Tibial artery (tissue), 4 donors: ENCODE results near the gene RAB11FIP4.

Source experiments
- DNase-seq, 2 donors: peaks; one replicate each; pipeline ENCODE4 v3.0.0-alpha.2; 2019
- H3K27ac ChIP-seq, 2 donors: fragments of 200-600 bp; sonication (generic) in 1 of 2; 1 replicate in 1 of 2; 2 replicates in 1 of 2; pipeline ENCODE4 v1.5.1; 2018 to 2019; ENCODE audit warnings: mild to moderate bottlenecking in 1 of 2
- H3K27me3 ChIP-seq, 2 donors: fragments of 200-600 bp; sonication (generic) in 1 of 2; one replicate each; pipeline versions ENCODE4 v1.5.1 to v1.6.0; 2016 to 2019
- H3K36me3 ChIP-seq, 3 donors: fragments of 200-600 bp; sonication (generic) in 2 of 3; one replicate each; pipeline ENCODE4 v1.5.1; 2016 to 2019; ENCODE audit warnings: mild to moderate bottlenecking in 2 of 3
- H3K4me1 ChIP-seq, 4 donors: fragments of 200-600 bp; sonication (generic) in 2 of 4; 1 replicate in 3 of 4; 2 replicates in 1 of 4; pipeline ENCODE4 v1.5.1; 2016 to 2019
- H3K4me3 ChIP-seq, 2 donors: fragments of 200-600 bp; sonication (generic) in 1 of 2; 1 replicate in 1 of 2; 2 replicates in 1 of 2; pipeline ENCODE4 v1.5.1; 2018 to 2019; ENCODE audit warnings: mild to moderate bottlenecking in 2 of 2
- H3K9me3 ChIP-seq, 3 donors: fragments of 200-600 bp; sonication (generic) in 1 of 3; one replicate each; pipeline ENCODE4 v1.5.1; 2016 to 2019
- CTCF ChIP-seq, 2 experiments: fragments of 200-600 bp in 1 of 2; fragments of 450-650 bp in 1 of 2; IDR thresholded peaks; one replicate each; pipeline ENCODE4 v1.5.1; 2017 to 2019; ENCODE audit warnings: antibody characterized with exemption in 2 of 2, mild to moderate bottlenecking in 1 of 2, moderate library complexity in 1 of 2
- intact Hi-C: fragments of 100-400 bp; cut with DNase I; formaldehyde crosslinking; loops from one replicate; pipeline ENCODE4 v1.15.0; 2023; ENCODE audit warnings: low total_unique reads

RAB11FIP4 gene

GRCh38 chr17:31584438-31585279 lies 193.2 kb downstream of the RAB11FIP4 start:
- TF ChIP-seq CTCF (IDR thresholded peaks at IDR 0.05), result no peak
- Histone ChIP-seq H3K4me3 (no peak overlapping the region), H3K27ac (no peak overlapping the region), H3K27me3 (no peaks in the 10 kb centered on the region), H3K9me3 (no peaks in the 10 kb centered on the region), H3K36me3 (no peaks in the 10 kb centered on the region), H3K4me1 (peaks cover 0 to 58% (median 53%) of the 10 kb centered on the region in 4 donors)
- intact Hi-C loops, result no loop called here
- DNase-seq, result no peak

- TF ChIP-seq CTCF (IDR thresholded peaks at IDR 0.05), result no peak
- Histone ChIP-seq H3K36me3 (no peaks in the 10 kb centered on the region), H3K27ac (no peak overlapping the region), H3K27me3 (no peaks in the 10 kb centered on the region), H3K4me1 (peaks cover 0 to 52% (median 47%) of the 10 kb centered on the region in 4 donors), H3K9me3 (no peaks in the 10 kb centered on the region), H3K4me3 (no peak overlapping the region)
- intact Hi-C loops, result no loop called here
- DNase-seq, result no peak
Measured at GRCh38 chr17:31585280-31585630, 193.8 kb downstream of the RAB11FIP4 start.

GRCh38 chr17:31586946-31587345 lies 195.5 kb downstream of the RAB11FIP4 start:
- H3K27ac ChIP-seq, result peak overlapping the region; percentile 26 to 55
- intact Hi-C loops, result no loop called here

DNA sequence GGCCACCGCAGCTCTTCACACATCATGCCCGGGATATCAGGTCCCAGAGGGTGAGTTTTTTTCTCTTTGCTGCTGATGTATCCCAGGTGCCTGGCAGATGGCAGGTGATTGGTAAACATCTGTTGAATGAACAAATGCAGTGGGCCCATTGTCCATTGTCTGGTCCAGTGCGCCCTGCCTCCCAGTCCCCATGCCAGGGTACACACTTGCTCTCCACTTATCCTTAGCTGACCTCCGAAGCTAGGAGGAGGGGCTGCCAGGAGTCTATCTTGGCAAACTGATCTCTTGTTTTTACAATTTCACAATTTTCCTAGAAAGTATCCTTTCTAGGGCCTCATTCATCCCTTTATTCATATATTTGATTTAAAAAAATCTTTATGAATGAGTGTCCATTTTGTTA lies 196.0 kb downstream of the RAB11FIP4 start:
- intact Hi-C loops, result no loop called here

More at GRCh38 chr17:31586946-31587345, 195.5 kb downstream of the RAB11FIP4 start:
- Histone ChIP-seq H3K9me3 (no peaks in the 10 kb centered on the region), H3K36me3 (peaks cover 0 to 8% (median 0%) of the 10 kb centered on the region in 3 donors), H3K4me1 (peaks cover 0 to 35% (median 30%) of the 10 kb centered on the region in 4 donors), H3K27me3 (no peaks in the 10 kb centered on the region), H3K4me3 (no peak overlapping the region)
- TF ChIP-seq CTCF (IDR thresholded peaks at IDR 0.05), result no peak
- DNase-seq, result no peak

More for the DNA sequence above, 196.0 kb downstream of the RAB11FIP4 start:
- Histone ChIP-seq H3K27ac (peak overlapping the region; percentile 26 to 55), H3K4me1 (peaks cover 0 to 30% (median 25%) of the 10 kb centered on the region in 4 donors), H3K9me3 (no peaks in the 10 kb centered on the region), H3K4me3 (no peak overlapping the region), H3K27me3 (no peaks in the 10 kb centered on the region), H3K36me3 (peaks cover 0 to 11% (median 0%) of the 10 kb centered on the region in 3 donors)
- no peak for TF ChIP-seq CTCF (IDR thresholded peaks at IDR 0.05)
- DNase-seq, result no peak
